HUES6 (cell line): ENCODE results near the gene POLA2.
"Not testable (repeated sequence)": the region's sequence is repeated elsewhere in the genome, so short reads cannot be mapped to it uniquely, and the experiment has no call there.

Experiments used
- H3K27ac ChIP-seq: 2 replicates; pipeline ENCODE4 v1.7.0; 2013; ENCODE audit warnings: low read depth, mild to moderate bottlenecking, low read length, inconsistent platforms
- H3K27me3 ChIP-seq: 2 replicates; pipeline ENCODE4 v1.6.1; 2013; ENCODE audit warnings: low read length; ENCODE audit not compliant: control insufficient read depth, insufficient read depth
- H3K36me3 ChIP-seq: 2 replicates; pipeline ENCODE4 v1.6.1; 2013; ENCODE audit warnings: low read length; ENCODE audit not compliant: control insufficient read depth, insufficient read depth
- H3K4me1 ChIP-seq: 2 replicates; pipeline ENCODE4 v1.6.1; 2013; ENCODE audit warnings: low read length; ENCODE audit not compliant: control insufficient read depth, insufficient read depth
- H3K4me3 ChIP-seq: 2 replicates; pipeline ENCODE4 v1.5.1; 2013; ENCODE audit warnings: low read depth, low read length
- H3K9ac ChIP-seq: one replicate; pipeline ENCODE4 v1.6.1; 2013; ENCODE audit warnings: mild to moderate bottlenecking, low read length
- H3K9me3 ChIP-seq: 2 replicates; pipeline ENCODE4 v1.6.1; 2013; ENCODE audit warnings: low read depth, low read length; ENCODE audit not compliant: control insufficient read depth, insufficient read depth

The POLA2 gene

DNA sequence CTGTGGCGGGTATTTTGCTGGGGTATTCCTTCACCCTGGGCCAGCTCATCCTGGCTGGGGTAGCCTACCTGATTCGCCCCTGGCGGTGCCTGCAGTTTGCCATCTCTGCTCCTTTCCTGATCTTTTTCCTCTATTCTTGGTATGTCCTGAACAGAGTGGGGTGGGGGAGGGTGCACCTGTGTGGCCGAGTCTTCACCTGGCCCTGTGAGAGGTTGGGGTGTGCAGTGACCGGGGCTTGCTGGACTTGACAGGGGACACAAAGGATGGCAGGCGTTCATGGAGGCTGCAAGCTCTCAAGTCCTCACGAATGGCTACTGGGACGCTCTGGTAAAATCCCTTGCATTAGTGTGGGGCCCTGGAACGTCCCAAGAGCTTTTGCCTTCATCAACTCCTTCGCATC, 40.7 kb upstream of the POLA2 start:
- H3K36me3 ChIP-seq = no peaks in the 10 kb centered on the region
- H3K4me1 ChIP-seq = peaks cover 14% of the 10 kb centered on the region

DNA sequence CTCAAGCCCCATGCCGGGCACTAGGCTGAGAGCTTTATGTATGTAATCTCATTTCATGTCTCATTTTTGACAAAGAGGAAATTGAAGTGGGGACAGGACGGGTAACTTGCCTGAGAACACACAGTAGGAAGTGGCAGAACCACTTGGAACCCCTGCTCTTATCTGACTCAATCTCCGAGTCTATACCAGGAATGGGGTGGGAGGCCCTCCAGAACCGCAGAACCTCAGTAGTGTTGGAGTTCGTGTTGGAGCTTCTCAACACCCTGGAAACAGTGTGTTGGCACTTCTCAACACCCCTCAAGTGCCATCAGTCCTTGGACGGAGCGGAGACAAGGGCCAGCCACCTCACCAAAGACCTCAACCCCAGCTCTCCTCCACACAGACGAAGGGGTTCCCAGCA, 38.8 kb upstream of the POLA2 start:
- H3K27me3 ChIP-seq = peaks cover 8% of the 10 kb centered on the region; the same call in 1 of the 2 replicates
- H3K9ac ChIP-seq = no peak overlapping the region
- no peaks in the 10 kb centered on the region for H3K36me3 ChIP-seq
- peaks cover 15% of the 10 kb centered on the region for H3K4me1 ChIP-seq
- H3K4me3 ChIP-seq = no peak overlapping the region
- H3K27ac ChIP-seq = no peak overlapping the region
- no peaks in the 10 kb centered on the region for H3K9me3 ChIP-seq

More for the DNA sequence above, 40.7 kb upstream of the POLA2 start:
- no peaks in the 10 kb centered on the region for H3K9me3 ChIP-seq
- no peak overlapping the region for H3K27ac ChIP-seq
- H3K9ac ChIP-seq = no peak overlapping the region
- H3K4me3 ChIP-seq = no peak overlapping the region
- H3K27me3 ChIP-seq = peaks cover under 1% of the 10 kb centered on the region; the same call in 1 of the 2 replicates

DNA sequence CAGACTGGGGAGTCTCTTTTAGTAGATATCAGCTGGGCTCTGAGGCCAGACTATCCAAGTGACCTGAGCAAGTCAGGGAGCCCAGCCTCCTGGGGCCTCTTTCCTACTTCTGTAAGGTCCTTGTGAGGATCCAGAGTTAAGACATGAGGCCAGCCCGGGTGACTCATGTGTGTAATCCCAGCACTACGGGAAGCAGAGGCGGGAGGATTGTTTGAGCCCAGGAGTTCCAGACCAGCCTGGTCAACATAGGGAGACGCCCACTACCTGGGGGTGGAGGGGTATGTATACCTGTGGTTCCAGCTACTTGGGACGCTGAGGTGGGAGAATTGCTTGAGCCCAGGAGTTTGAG, 36.9 kb upstream of the POLA2 start:
- peaks cover 15% of the 10 kb centered on the region for H3K4me1 ChIP-seq
- H3K9ac ChIP-seq = peak overlapping the region; percentile 49
- peak overlapping the region; percentile 72 for H3K4me3 ChIP-seq
- H3K36me3 ChIP-seq = peaks cover 3% of the 10 kb centered on the region; the same call in 1 of the 2 replicates
- 0 out of 2 replicates have a peak, but pooled peaks cover 2% of the 10 kb centered on the region for H3K9me3 ChIP-seq
- H3K27ac ChIP-seq = no peak overlapping the region
- H3K27me3 ChIP-seq = peaks cover 8% of the 10 kb centered on the region; the same call in 1 of the 2 replicates

DNA sequence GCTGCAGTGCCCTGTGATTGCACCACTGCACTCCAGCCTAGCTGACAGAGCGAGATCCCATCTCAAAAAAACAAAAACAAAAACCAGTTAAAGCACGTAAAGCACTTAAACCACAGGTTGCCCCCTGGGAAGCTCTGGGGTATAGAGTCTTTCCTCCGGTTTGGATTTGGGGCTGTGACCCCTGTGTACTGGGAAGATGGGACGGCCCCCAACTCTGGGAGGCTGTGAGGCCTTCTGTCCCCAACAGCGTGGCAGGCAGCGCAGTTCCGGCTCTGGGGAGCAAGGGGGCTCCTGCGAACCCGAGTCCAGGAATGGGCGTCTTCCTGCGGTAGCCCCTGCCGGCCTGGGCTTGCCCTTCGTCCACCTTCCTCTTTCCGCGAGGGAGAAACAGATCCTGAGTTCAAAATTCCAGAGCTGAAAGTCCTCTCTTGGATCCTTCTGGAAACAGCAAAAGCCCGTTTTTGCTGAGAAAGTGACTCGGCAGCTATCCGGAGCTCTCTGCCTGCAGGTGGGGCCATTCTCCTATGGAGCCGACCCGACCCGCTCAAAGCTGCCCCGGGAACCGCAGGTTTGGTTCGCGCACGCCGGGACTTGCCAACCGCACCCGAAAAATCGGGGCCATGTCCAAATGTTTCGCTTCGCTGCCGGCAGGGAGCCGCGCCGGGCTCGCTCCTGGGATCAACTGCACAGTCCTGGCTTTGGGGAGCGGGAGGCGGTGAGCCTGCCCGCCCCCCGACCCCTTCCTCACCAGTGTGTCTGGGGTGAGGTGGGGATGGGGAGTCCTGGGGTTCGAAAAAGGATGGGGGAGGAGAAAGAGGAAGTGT, 36.3 kb upstream of the POLA2 start:
- Histone ChIP-seq H3K27ac (peak overlapping the region; percentile 56), H3K4me1 (peaks cover 15% of the 10 kb centered on the region), H3K27me3 (peaks cover 8% of the 10 kb centered on the region; the same call in 1 of the 2 replicates), H3K9me3 (0 out of 2 replicates have a peak, but pooled peaks cover 5% of the 10 kb centered on the region), H3K36me3 (peaks cover 3% of the 10 kb centered on the region), H3K4me3 (peak overlapping the region; percentile 72), H3K9ac (peak overlapping the region; percentile 49)

DNA sequence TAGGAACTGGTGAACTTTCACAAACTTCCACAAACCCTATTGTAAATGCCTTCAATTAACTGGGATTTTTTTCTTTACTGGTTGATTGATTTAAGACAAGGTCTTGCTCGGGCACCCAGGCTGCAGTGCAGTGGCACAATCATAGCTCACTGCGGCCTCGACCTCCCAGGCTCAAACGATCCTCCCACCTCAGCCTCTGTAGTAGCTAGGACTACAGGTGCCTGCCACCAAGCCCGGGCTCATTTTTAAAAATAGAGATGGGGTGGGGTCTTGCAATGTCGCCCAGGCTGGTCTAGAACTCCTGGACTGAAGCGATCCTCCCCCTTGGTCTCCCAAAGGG, 35.7 kb upstream of the POLA2 start:
- Histone ChIP-seq H3K27ac (peak overlapping the region; percentile 56; the same call in 1 of the 2 replicates), H3K36me3 (peaks cover 3% of the 10 kb centered on the region), H3K4me1 (peaks cover 15% of the 10 kb centered on the region), H3K9ac (peak overlapping the region; percentile 49), H3K27me3 (peaks cover 8% of the 10 kb centered on the region; the same call in 1 of the 2 replicates), H3K4me3 (peak overlapping the region; percentile 72), H3K9me3 (0 out of 2 replicates have a peak, but pooled peaks cover 5% of the 10 kb centered on the region)

DNA sequence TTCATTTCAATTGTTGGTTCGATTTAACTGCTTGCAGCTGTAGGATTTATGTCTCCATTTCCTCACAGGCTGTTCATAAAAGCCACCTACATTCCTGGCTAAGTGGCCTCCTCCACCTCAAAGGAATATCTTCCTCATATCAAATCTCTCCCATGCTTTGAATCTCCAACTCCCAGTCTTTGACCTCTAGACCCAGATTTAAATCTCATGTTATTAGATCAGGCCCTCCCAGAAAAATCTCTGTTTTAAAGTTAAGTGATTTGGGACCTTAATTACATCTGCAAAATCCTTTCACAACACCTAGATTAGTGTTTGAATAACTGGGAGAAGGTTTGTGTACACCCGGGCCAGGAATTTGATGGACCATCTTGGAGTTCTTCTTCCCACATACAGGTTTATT, 33.9 kb upstream of the POLA2 start:
- Histone ChIP-seq H3K27ac (no peak overlapping the region), H3K9me3 (0 out of 2 replicates have a peak, but pooled peaks cover 5% of the 10 kb centered on the region), H3K4me1 (peaks cover 15% of the 10 kb centered on the region), H3K27me3 (peaks cover 8% of the 10 kb centered on the region; the same call in 1 of the 2 replicates), H3K9ac (no peak overlapping the region), H3K36me3 (peaks cover 3% of the 10 kb centered on the region), H3K4me3 (no peak overlapping the region)

DNA sequence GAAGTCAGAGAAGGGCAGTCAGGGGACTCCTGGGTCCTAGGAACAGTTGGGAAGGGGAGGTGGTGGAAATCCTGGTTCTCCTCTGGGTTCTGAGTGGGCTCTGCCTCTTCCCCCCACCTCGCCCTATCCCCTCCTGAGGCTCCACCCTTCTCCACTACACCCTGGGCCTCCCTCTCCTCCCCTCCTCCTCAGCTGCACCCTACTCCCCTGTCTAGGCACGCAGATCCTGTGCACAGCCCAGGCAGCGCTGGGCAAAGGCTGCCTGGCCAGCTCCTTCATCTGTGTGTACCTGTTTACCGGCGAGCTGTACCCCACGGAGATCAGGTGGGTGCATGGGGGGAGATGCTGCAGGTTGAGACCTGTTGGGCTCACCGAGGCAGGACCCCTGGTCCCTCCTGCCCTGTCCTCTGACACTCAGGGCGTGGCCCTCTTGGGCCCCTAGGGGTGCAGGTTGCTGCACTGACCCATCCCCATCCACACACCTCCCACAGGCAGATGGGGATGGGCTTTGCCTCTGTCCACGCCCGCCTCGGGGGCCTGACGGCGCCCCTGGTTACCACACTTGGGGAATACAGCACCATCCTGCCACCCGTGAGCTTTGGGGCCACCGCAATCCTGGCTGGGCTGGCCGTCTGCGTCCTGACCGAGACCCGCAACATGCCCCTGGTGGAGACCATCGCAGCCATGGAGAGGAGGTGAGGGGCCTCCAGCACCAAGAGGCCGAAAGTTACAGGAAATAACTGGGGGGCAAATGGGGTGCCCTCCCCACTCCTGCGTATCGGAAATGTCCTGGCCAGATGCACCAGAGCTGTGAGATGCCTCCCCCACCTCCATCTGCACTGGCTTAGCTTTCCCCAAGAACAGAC, 25.3 kb upstream of the POLA2 start:
- Histone ChIP-seq H3K36me3 (no peaks in the 10 kb centered on the region), H3K27me3 (no peaks in the 10 kb centered on the region), H3K9me3 (no peaks in the 10 kb centered on the region), H3K4me3 (no peak overlapping the region), H3K4me1 (no peaks in the 10 kb centered on the region), H3K9ac (no peak overlapping the region), H3K27ac (no peak overlapping the region)

DNA sequence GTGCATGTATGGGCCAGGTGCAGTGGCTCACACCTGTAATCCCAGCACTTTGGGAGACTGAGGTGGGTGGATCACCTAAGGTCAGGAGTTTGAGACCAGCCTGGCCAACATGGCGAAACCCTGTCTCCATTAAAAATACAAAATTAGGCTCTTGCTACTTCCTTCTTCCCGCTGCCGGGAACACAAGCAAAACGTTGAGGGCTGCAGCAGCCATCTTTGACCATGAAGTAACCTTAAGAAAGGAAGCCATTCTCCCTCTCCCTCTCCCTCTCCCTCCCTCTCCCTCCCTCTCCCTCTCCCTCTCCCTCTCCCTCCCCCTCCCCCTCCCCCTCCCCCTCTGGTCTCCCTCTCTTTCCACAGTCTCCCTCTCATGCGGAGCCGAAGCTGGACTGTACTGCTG, 23.5 kb upstream of the POLA2 start:
- H3K27me3 ChIP-seq, H3K36me3 ChIP-seq, H3K9me3 ChIP-seq, H3K4me3 ChIP-seq, H3K9ac ChIP-seq, H3K4me1 ChIP-seq, H3K27ac ChIP-seq: not testable (repeated sequence)

DNA sequence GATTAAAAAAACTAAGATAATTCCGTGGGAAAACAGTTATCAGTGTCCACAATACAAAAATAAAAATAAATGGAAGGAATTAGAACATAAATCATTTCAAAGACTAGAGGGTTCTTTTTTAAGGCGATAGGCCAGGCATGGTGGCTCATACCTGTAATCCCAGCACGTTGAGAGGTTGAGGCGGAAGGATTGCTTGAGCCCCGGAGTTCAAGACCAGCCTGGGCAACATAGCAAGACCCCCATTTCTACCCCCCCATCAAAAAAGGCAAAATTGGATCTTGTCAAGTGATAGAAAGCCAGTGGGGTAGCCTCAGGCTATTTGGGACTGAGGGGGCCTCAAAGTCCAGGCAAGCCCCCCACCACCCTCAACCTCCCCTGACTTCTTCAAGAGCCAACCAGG, 20.6 kb upstream of the POLA2 start:
- no peak overlapping the region for H3K4me3 ChIP-seq
- peaks cover 10% of the 10 kb centered on the region for H3K4me1 ChIP-seq
- H3K27me3 ChIP-seq = no peaks in the 10 kb centered on the region
- H3K9me3 ChIP-seq = peaks cover 5% of the 10 kb centered on the region; the same call in 1 of the 2 replicates
- no peak overlapping the region for H3K9ac ChIP-seq
- H3K27ac ChIP-seq = no peak overlapping the region
- H3K36me3 ChIP-seq = no peaks in the 10 kb centered on the region

DNA sequence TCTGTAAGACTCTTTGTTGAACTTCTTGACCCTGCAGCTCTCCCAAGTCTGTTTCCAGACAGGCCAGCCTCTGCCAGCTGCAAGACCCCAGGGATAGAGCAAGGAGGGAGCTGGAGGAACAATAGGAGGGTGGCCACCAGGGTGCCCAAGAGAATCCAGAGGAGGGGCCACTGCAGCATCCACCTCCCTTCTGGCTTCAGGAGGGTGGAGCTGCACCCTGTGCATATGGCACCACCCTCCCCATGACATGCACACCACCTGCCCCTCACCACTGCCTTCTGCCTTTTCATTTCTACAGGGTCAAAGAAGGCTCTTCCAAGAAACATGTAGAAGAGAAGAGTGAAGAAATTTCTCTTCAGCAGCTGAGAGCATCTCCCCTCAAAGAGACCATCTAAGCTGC, 20.1 kb upstream of the POLA2 start:
- Histone ChIP-seq H3K4me3 (no peak overlapping the region), H3K9ac (no peak overlapping the region), H3K27me3 (no peaks in the 10 kb centered on the region), H3K9me3 (peaks cover 5% of the 10 kb centered on the region; the same call in 1 of the 2 replicates), H3K36me3 (no peaks in the 10 kb centered on the region), H3K4me1 (peaks cover 10% of the 10 kb centered on the region), H3K27ac (no peak overlapping the region)

DNA sequence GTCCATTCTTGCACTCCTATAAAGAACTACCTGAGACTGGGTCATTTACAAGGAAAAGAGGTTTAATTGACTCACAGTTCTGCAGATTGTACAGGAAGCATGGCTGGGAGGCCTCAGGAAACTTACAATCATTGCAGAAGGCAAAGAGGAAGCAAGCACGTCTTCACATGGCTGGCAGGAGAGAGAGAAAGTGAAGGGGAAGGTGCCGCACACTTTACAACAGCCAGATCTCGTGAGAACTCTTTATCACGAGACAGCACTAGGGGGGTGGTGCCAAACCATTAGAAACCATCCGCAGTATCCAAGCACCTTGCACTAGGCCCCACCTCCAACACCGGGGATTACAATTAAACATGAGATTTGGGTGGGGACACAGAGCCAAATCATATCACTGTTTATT, 19.4 kb upstream of the POLA2 start:
- H3K9me3 ChIP-seq = peaks cover 5% of the 10 kb centered on the region; the same call in 1 of the 2 replicates
- H3K27ac ChIP-seq = no peak overlapping the region
- H3K36me3 ChIP-seq = no peaks in the 10 kb centered on the region
- H3K4me3 ChIP-seq = no peak overlapping the region
- peaks cover 10% of the 10 kb centered on the region for H3K4me1 ChIP-seq
- no peaks in the 10 kb centered on the region for H3K27me3 ChIP-seq
- no peak overlapping the region for H3K9ac ChIP-seq
